HEK293T (cell line): ENCODE results near the gene KLHL17.

Source experiments
- ARNT ChIP-seq: fragments of 450-650 bp; IDR thresholded peaks from 2 replicates; pipeline ENCODE4 v1.6.1; 2017; ENCODE audit warnings: mild to moderate bottlenecking
- BHLHE40 ChIP-seq: fragments of 450-650 bp; IDR thresholded peaks from 2 replicates; pipeline ENCODE4 v1.6.1; 2016; ENCODE audit warnings: mild to moderate bottlenecking, moderate library complexity, borderline replicate concordance
- ELF4 ChIP-seq: fragments of 450-650 bp; IDR thresholded peaks from 2 replicates; pipeline ENCODE4 v1.6.1; 2017; ENCODE audit warnings: antibody characterized with exemption
- FOXM1 ChIP-seq: fragments of 450-650 bp; IDR thresholded peaks from 2 replicates; pipeline ENCODE4 v1.6.1; 2017; ENCODE audit warnings: mild to moderate bottlenecking, borderline replicate concordance
- LEF1 ChIP-seq: fragments of 450-650 bp; IDR thresholded peaks from 2 replicates; pipeline ENCODE4 v1.6.1; 2017; ENCODE audit warnings: mild to moderate bottlenecking, borderline replicate concordance
- NFRKB ChIP-seq: fragments of 450-650 bp; IDR thresholded peaks from 2 replicates; pipeline ENCODE4 v1.6.1; 2016; ENCODE audit warnings: mild to moderate bottlenecking, moderate library complexity
- SP1 ChIP-seq: fragments of 450-650 bp; IDR thresholded peaks from 2 replicates; pipeline ENCODE4 v1.6.1; 2017
- SUZ12 ChIP-seq: fragments of 450-650 bp; IDR thresholded peaks from 2 replicates; pipeline ENCODE4 v1.6.1; 2016; ENCODE audit warnings: mild to moderate bottlenecking
- TARDBP ChIP-seq: fragments of 450-650 bp; IDR thresholded peaks from 2 replicates; pipeline ENCODE4 v1.6.1; 2016
- TF ChIP-seq, protein P1 (sequence below): fragments of 450-650 bp; IDR thresholded peaks from 2 replicates; pipeline ENCODE4 v1.6.1; 2016

- TF ChIP-seq NFRKB (no peak), ELF4 (no peak), SP1 (no peak), TARDBP (no peak), SUZ12 (no peak), FOXM1 (no peak), ARNT (no peak), LEF1 (no peak), BHLHE40 (no peak)
- TF ChIP-seq, protein P1, sequence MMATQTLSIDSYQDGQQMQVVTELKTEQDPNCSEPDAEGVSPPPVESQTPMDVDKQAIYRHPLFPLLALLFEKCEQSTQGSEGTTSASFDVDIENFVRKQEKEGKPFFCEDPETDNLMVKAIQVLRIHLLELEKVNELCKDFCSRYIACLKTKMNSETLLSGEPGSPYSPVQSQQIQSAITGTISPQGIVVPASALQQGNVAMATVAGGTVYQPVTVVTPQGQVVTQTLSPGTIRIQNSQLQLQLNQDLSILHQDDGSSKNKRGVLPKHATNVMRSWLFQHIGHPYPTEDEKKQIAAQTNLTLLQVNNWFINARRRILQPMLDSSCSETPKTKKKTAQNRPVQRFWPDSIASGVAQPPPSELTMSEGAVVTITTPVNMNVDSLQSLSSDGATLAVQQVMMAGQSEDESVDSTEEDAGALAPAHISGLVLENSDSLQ = no peak
Observed at GRCh38 chr1:944341-945325, 15.8 kb upstream of the KLHL17 start.
